Right atrium auricular region (tissue), 2 donors: ENCODE results near the gene EIF5AL1. TPM values are rescaled to one million over a fixed set of nuclear protein-coding genes. Genes with fewer than 3 reads are reported as not detected.
A peak's percentile ranks its signal among the peaks of the same experiment; 100 is the strongest.
"Not testable (repeated sequence)": the region's sequence is repeated elsewhere in the genome, so short reads cannot be mapped to it uniquely, and the experiment has no call there.

ENCODE experiments used
- DNase-seq: peaks from one replicate; pipeline ENCODE4 v3.0.0-alpha.2; 2019; ENCODE audit warnings: low spot score
- H3K27ac ChIP-seq, 2 donors: fragments of 200-600 bp; sonication (generic); 1 replicate in 1 of 2; 2 replicates in 1 of 2; pipeline ENCODE4 v1.5.1; 2016 to 2019
- H3K27me3 ChIP-seq, 2 donors: fragments of 200-600 bp; sonication (generic); one replicate each; pipeline versions ENCODE4 v1.5.1 to v1.6.0; 2017 to 2019
- H3K36me3 ChIP-seq: fragments of 200-600 bp; sonication (generic); one replicate; pipeline ENCODE4 v1.5.1; 2016
- H3K4me1 ChIP-seq, 2 donors: fragments of 200-600 bp; sonication (generic); one replicate each; pipeline versions ENCODE4 v1.5.1 to v1.6.0; 2017 to 2019
- H3K4me3 ChIP-seq, 2 donors: fragments of 200-600 bp; sonication (generic); 1 replicate in 1 of 2; 2 replicates in 1 of 2; pipeline ENCODE4 v1.5.1; 2017 to 2019; ENCODE audit warnings: mild to moderate bottlenecking in 1 of 2, moderate library complexity in 1 of 2
- H3K9me3 ChIP-seq, 2 donors: fragments of 200-600 bp; sonication (generic); one replicate each; pipeline ENCODE4 v1.5.1; 2019
- CTCF ChIP-seq, 2 donors: fragments of 200-600 bp; sonication (generic); IDR thresholded peaks; one replicate each; pipeline ENCODE4 v1.5.1; 2019; ENCODE audit warnings: antibody characterized with exemption in 2 of 2
- total RNA-seq, 2 donors: library from RNA; depleted of rRNA; stranded (reverse); fragments of >200 nt; gene quantifications; one replicate each; pipeline ENCODE4 v1.1.0, GENCODE V29; 2016

Gene EIF5AL1
- total RNA-seq, 2 donors from 2014 or later, result 0.08 TPM; not detected in 1

- Histone ChIP-seq H3K4me3 (no peak overlapping the region), H3K9me3 (no peaks in the 10 kb centered on the region), H3K27ac (no peak overlapping the region), H3K27me3 (no peaks in the 10 kb centered on the region), H3K36me3 (no peaks in the 10 kb centered on the region), H3K4me1 (no peaks in the 10 kb centered on the region)
- TF ChIP-seq CTCF (IDR thresholded peaks at IDR 0.05), result peak in 1 of 2 donors; percentile 59
- no peak for DNase-seq
Observed at GRCh38 chr10:79502561-79503309, 9.6 kb upstream of the EIF5AL1 start.

- not testable (repeated sequence) for H3K27ac ChIP-seq, H3K4me1 ChIP-seq, H3K4me3 ChIP-seq, H3K36me3 ChIP-seq, DNase-seq, H3K9me3 ChIP-seq, H3K27me3 ChIP-seq
Observed at GRCh38 chr10:79503787-79504186, 8.5 kb upstream of the EIF5AL1 start.

- H3K27ac ChIP-seq, H3K9me3 ChIP-seq, H3K36me3 ChIP-seq, H3K27me3 ChIP-seq, H3K4me1 ChIP-seq, H3K4me3 ChIP-seq, DNase-seq: not testable (repeated sequence)
Observed at GRCh38 chr10:79504483-79504882, 7.8 kb upstream of the EIF5AL1 start.

GRCh38 chr10:79505328-79505727 lies 7.0 kb upstream of the EIF5AL1 start:
- H3K36me3 ChIP-seq, H3K4me1 ChIP-seq, DNase-seq, H3K27me3 ChIP-seq, H3K9me3 ChIP-seq, H3K27ac ChIP-seq, H3K4me3 ChIP-seq: not testable (repeated sequence)

GRCh38 chr10:79505829-79506228 lies 6.5 kb upstream of the EIF5AL1 start:
- H3K27me3 ChIP-seq, result no peaks in the 10 kb centered on the region
- no peak for TF ChIP-seq CTCF (IDR thresholded peaks at IDR 0.05)
- H3K4me3 ChIP-seq, result no peak overlapping the region
- H3K9me3 ChIP-seq, result no peaks in the 10 kb centered on the region
- no peak overlapping the region for H3K27ac ChIP-seq
- no peaks in the 10 kb centered on the region for H3K4me1 ChIP-seq
- no peak for DNase-seq
- H3K36me3 ChIP-seq, result no peaks in the 10 kb centered on the region

- no peaks in the 10 kb centered on the region for H3K27me3 ChIP-seq
- H3K27ac ChIP-seq, result no peak overlapping the region
- no peak overlapping the region for H3K4me3 ChIP-seq
- no peak for TF ChIP-seq CTCF (IDR thresholded peaks at IDR 0.05)
- DNase-seq, result no peak
- H3K4me1 ChIP-seq, result no peaks in the 10 kb centered on the region
- H3K36me3 ChIP-seq, result no peaks in the 10 kb centered on the region
- no peaks in the 10 kb centered on the region for H3K9me3 ChIP-seq
Observed at GRCh38 chr10:79507440-79508167, 4.7 kb upstream of the EIF5AL1 start.

- not testable (repeated sequence) for H3K27me3 ChIP-seq, H3K27ac ChIP-seq, H3K4me3 ChIP-seq, H3K9me3 ChIP-seq, H3K4me1 ChIP-seq, DNase-seq, H3K36me3 ChIP-seq
Observed at GRCh38 chr10:79508245-79508644, 4.1 kb upstream of the EIF5AL1 start.

- not testable (repeated sequence) for H3K36me3 ChIP-seq, H3K9me3 ChIP-seq, H3K27me3 ChIP-seq, H3K27ac ChIP-seq, DNase-seq, H3K4me1 ChIP-seq, H3K4me3 ChIP-seq
Observed at GRCh38 chr10:79509306-79509933, 2.9 kb upstream of the EIF5AL1 start.

- not testable (repeated sequence) for DNase-seq, H3K4me3 ChIP-seq, H3K36me3 ChIP-seq, H3K4me1 ChIP-seq, H3K27ac ChIP-seq, H3K27me3 ChIP-seq, H3K9me3 ChIP-seq
Observed at GRCh38 chr10:79509934-79510508, 2.3 kb upstream of the EIF5AL1 start.

GRCh38 chr10:79516532-79517205 lies 4.3 kb downstream of the EIF5AL1 start:
- not testable (repeated sequence) for H3K9me3 ChIP-seq, H3K36me3 ChIP-seq, H3K4me1 ChIP-seq, H3K4me3 ChIP-seq, H3K27me3 ChIP-seq, H3K27ac ChIP-seq, DNase-seq

GRCh38 chr10:79517567-79517966 lies 5.2 kb downstream of the EIF5AL1 start:
- DNase-seq, H3K4me1 ChIP-seq, H3K27me3 ChIP-seq, H3K4me3 ChIP-seq, H3K27ac ChIP-seq, H3K9me3 ChIP-seq, H3K36me3 ChIP-seq: not testable (repeated sequence)
